SW 1271 (cell line): ENCODE measurements around the gene APBB2.
"Not testable (repeated sequence)": the region's sequence is repeated elsewhere in the genome, so short reads cannot be mapped to it uniquely, and the experiment has no call there.

ENCODE experiments used
- DNase-seq, 2 experiments: peaks; one replicate each; lab custom pipeline; 2025; lab: John Stamatoyannopoulos, UW

APBB2 gene

GRCh38 chr4:41157009-41157408 is 57.3 kb downstream of the APBB2 start:
- DNase-seq = no peak

DNA sequence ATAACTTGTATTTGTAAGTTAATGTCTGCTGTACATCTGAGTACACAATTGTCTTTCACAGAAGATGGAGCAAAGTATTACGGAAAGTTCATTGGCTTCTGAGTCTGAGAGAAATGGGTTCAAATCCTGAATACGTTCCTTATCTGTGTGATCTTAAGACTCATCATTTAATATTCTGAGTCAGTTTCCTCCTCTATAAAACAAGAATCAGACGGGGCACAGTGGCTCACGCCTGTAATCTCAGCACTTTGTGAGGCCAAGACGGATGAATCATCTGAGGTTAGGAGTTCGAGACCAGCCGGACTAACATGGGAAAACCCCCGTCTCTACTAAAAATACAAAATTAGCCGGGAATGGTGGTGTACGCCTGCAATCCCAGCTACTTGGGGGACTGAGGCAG is 57.8 kb downstream of the APBB2 start:
- peak; percentile 42 to 76 for DNase-seq

DNA sequence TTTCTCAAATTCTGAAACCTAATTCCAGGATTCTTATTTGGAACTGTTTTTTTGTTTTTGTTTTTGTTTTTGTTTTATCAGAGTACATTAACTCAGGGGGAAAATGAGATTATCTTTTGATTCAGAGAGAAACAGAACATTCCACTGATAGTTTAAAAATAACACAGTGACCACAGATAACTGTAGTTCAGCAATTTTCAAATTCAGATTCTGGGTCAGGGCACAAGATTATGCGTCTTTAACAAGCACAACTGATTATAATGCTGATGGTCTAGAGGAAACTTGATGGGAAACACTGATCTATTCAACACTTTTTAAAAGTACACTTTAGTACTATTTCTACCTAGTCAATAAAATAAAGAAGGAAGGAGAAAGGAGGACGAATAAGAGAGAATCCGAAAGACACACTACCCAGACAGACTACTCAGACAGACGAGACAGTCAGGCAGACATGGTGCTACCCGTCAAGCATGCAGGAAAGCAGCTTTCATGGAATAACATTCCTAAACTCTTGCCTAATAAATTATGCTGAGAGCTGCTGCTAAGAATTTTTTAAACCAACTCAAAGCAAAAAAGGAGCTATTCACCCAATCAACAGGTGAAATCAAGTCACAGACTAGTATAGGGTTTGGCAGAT is 59.0 kb downstream of the APBB2 start:
- peak; percentile 30 to 78 for DNase-seq

DNA sequence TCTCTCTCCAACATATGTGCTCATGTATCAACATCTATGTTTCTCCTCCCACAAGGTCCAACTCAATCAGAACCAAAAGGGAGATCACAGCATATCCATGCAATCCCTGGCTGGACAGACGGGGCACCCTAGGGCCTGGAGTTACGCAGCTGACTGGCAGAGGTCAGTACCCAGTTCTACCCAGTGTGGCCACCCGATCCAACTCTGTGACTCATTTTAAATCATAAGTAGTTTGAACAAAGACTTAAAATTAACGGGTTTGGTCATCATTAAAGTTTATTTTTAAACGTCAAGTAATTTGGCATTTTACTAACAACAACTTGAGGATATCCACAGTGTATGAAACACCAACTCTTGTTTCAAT is 59.5 kb downstream of the APBB2 start:
- peak; percentile 54 to 83 for DNase-seq

- no peak for DNase-seq
These were observed 60.1 kb downstream of the APBB2 start for GRCh38 chr4:41154010-41154813.

DNA sequence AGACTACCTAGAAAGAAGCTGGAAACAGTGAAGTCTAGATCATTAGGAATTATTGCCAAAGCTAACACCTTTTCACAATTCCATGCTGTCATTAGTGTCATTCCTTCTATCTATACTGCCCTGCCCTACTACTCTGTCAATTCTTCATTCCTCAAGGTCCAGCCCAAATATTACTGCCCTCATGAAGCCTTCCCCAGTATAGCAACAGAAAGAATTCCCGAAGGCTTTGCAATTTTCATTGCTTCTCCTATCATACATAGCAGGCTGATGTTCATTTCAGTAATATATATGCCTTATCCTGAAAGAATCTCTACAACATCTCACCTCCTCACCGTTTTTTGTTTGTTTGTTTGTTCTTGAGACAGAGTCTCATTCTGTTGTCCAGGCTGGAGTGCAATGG is 63.9 kb downstream of the APBB2 start:
- DNase-seq = no peak

- not testable (repeated sequence) for DNase-seq
These were observed 64.8 kb downstream of the APBB2 start for GRCh38 chr4:41149568-41149967.

- DNase-seq = no peak
These were observed 65.4 kb downstream of the APBB2 start for GRCh38 chr4:41148931-41149330.

- no peak for DNase-seq
These were observed 66.0 kb downstream of the APBB2 start for GRCh38 chr4:41148292-41148691.

DNA sequence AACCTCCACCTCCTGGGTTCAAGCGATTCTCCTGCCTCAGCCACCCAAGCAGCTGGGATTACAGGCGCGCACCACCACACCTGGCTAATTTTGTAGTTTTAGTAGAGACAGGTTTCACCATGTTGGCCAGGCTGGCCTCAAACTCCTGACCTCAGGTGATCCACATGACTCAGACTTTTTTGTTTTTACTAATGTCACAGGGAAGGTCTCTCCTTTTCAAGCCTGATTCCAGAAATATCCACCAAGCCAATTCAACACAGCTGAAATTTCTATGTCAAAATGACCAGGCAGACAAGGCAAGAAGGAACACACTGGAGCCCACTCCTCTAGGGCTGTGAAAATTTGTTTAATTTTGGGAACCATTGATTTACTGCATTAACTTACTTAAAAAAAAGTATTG is 66.8 kb downstream of the APBB2 start:
- not testable (repeated sequence) for DNase-seq

DNA sequence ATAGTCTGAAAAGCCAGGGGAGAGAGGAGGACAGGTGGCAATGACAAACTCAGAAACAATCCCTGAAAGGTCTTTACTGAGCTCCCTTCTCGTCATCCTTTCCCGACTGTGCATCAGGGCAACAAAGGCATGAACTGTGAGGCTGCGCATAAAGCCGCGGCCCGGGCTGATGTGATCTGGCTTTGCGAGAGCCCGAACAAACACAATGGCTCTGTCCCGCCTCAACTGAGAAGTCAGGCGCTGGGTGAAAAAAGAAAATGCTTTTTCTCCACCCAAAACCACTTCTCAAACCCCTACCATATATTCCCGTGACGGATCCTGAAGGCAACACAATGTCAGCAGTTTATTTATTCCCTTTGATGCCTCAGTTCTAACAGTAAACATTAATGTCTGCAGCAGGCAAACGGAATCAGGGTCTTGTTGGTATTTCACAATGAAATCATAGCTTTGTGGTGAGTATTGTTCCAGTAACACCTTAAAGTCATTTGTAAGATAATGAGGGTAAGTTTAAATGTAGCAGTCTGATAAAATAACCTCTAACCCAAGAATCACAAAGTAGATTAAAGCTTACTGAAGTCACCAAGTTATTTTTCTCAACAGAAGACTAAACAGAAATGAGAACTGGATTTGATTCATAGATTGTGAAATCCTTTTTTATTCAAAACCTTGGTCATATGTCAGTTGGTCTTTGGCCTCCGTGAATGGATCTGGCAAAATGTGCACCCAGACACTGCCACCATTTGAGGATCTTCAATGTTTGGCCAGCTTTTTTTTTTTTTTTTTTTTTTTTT is 67.4 kb downstream of the APBB2 start:
- DNase-seq = no peak

- no peak for DNase-seq
These were observed 68.1 kb downstream of the APBB2 start for GRCh38 chr4:41146196-41146595.

DNA sequence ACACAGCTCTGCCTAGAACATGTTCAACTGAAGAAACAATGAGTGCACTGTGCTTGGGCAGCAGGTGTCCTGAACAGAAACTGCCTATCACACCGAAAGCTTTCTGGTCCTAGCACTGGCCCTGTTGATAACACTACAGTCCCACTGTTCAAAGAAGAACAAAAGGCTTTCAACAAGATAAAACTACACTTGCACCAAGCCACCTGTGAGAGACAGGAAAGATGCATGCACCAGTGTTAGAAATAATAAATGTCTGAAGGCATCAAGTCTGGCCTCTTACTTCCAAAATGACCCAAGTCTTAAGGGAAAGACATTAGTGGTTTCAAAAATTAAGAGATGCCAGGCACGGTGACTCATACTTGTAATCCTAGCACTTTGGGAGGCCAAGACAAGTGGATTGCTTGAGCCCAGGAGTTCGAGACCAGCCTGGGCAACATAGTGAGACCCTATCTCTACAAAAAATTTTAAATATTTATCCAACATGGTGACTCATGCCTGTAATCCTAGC is 68.7 kb downstream of the APBB2 start:
- peak in 1 of 2 experiments; percentile 44 for DNase-seq

- DNase-seq = peak in 1 of 2 experiments; percentile 24
These were observed 69.5 kb downstream of the APBB2 start for GRCh38 chr4:41144812-41145211.

- DNase-seq = no peak
These were observed 70.3 kb downstream of the APBB2 start for GRCh38 chr4:41144040-41144379.

DNA sequence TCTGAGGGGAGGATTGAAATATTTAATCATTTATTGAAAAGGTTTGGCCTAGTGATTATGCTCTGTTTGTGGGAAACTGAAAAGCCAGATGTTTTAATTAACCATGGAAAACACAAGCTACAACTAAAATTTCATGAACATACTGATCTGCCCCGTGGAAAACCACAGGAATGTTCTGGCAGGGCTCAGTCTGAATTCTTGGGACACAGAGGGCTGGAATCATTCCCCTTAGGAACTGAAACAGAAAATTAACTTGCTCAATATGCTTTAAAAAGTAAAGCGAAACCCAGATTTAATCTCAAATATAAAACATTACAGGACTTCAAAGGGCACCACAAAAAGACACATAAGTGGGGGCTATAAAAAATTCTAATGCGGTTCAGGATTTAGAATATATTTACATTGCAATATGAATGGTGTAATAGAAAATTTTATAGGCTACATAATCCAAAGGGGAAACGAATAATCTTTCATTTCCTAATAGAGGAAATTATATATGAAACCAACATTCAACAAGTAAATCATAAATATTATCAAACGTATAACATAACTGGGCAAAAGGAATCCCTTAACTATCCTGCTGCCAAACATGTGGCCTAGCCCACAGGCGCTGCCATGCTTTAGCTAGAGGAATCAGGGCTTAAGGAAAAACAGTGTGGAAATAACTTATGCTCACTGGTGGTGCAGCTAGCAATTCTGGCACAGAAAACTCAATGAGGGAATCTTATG is 70.9 kb downstream of the APBB2 start:
- DNase-seq = peak in 1 of 2 experiments; percentile 68

DNA sequence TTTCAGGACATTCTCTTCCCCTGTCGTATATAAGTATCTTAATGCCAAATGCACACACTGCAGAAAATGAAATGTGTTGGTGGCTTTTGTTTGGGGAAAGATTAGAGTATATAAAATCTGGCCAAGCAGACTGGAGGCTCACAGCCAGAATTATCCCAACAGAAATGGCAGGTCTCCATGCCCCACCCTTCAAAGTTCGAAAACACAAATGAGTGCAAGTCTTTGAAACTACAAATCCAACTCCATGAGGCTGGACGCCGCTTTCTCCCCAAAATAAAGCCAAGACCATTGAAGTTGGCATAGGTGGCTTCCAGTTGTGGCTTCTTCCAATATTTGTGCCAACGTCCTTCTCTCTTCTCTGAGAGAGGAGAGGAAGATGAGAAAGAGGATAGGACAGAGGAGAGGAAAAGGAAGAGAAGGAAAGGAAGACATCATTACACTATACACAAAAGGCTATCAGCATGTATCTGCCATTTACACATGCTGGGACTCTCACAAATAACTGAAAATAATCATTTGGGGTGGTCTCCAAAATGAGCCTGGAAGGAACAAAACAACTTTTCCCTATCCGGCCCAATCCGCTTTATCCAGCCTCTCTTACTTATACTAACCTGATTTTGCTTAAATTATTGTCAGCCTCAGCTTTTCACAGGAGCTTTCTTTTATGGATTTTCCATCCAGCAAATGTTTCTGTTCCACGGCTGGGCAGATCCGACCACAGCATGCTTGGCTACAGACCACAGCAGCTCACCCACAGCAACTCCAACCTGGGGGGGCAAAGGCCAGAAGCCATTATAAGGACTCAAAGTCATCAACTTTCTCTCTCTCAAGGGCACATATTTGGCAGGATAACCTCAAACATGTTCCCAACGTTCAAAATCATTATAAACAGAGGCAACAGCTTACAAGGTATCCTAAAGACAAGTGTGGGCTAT is 71.7 kb downstream of the APBB2 start:
- no peak for DNase-seq

DNA sequence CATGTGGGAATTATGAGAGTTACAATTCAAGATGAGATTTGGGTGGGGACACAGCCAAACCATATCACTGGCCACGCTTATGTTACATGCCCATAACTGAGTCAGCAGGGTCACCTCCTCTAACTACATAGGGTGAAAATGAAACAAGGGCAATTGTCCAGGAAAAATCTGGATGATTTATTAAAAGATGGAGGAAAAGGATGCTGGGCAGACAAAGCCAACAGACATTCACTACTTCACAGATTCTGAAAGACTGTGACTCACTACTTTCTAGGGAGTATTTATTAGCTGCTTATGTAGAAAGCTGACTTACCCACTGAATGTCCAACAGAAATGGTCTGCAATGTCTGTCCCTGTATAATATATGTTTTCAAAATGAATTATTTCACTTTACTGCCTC is 72.4 kb downstream of the APBB2 start:
- no peak for DNase-seq

- DNase-seq = no peak
These were observed 73.9 kb downstream of the APBB2 start for GRCh38 chr4:41140410-41140809.

DNA sequence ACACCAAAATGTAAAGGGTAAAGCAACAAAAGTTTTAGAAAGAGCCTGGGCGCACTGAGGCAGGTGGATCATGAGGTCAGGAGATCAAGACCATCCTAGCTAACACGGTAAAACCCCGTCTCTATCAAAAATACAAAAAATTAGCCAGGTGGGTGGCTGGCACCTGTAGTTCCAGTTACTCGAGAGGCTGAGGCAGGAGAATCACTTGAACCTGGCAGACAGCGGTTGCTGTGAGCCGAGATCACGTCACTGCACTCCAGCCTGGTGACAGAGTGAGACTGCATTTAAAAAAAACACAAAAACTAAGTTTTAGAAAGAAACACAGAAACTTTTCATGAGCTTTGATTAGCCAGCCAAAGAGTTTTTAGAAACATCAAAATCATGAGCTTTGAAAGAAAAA is 76.5 kb downstream of the APBB2 start:
- DNase-seq = no peak

DNA sequence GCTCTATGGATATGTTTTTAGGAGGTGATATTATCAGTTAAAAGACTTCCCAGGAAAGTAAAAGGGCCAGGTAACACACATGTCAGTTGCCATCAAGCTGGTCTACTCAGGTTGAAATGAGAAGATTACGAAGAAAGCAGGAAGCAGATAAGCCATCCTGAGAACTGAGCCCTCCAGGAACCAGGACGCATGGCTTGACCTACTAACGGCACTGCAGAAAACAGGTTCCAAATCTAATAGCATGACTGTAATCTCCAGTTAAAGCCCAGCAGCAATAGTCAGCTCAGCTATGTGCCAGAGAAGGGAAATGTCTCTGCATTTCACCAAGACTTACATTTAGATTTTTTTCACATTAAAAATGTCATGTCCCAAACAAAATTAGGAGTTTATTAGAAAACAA is 77.9 kb downstream of the APBB2 start:
- no peak for DNase-seq
